Raji (cell line): ENCODE data around the gene GFI1B.

ENCODE experiments used
- POLR2A ChIP-seq: IDR thresholded peaks from 2 replicates; pipeline ENCODE4 v1.6.1; 2011; ENCODE audit warnings: low read depth, low read length, control low read depth; ENCODE audit not compliant: insufficient read depth

The GFI1B gene

DNA sequence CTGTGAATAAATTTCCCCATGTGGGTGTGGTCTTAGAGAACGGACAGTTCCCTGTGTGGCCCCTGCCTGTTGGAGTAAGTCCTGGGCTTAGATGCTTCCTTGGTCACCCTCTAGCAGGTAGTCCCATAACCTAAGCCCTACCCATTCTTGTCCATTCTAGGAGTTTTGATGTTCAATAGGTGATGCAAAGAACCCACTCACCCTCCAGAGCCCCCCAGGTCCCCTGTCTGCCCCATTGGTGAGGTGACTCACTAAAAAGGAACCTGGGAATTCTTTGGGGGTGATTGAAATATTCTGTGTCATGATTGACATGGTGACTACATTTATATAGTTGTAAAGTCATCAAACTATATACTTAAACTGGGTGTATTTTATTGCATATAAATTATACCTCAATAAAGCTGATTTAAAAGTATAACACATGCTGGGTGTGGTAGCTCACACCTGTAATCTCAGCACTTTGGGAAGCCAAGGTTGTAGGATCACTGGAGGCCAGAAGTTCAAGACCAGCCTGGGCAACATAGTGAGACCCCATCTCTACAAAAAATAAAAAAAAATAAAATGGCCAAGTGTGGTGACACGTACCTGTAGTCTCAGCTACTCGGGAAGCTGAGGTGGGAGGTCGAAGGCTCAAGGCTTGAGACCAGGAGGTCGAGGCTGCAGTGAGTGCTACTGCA is 31.6 kb downstream of the GFI1B start:
- no peak for TF ChIP-seq POLR2A

DNA sequence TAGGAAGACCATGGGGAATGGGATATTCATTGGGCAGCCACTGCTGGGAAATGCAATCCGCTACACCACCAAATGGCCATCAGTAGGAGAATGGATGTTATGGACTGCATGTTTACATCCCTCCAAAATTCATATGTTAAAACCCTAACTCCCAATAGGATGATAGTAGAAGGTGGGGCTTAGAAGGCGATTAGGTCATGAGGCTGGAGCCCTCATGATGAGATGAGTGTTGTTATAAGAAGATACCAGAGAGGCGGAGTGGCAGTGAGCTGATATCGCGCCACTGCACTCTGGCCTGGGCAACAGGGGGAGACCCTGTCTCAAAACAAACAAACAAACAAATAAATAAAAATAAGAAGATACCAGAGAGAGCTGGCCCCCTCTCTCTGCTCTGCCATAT is 36.2 kb downstream of the GFI1B start:
- TF ChIP-seq POLR2A: no peak

DNA sequence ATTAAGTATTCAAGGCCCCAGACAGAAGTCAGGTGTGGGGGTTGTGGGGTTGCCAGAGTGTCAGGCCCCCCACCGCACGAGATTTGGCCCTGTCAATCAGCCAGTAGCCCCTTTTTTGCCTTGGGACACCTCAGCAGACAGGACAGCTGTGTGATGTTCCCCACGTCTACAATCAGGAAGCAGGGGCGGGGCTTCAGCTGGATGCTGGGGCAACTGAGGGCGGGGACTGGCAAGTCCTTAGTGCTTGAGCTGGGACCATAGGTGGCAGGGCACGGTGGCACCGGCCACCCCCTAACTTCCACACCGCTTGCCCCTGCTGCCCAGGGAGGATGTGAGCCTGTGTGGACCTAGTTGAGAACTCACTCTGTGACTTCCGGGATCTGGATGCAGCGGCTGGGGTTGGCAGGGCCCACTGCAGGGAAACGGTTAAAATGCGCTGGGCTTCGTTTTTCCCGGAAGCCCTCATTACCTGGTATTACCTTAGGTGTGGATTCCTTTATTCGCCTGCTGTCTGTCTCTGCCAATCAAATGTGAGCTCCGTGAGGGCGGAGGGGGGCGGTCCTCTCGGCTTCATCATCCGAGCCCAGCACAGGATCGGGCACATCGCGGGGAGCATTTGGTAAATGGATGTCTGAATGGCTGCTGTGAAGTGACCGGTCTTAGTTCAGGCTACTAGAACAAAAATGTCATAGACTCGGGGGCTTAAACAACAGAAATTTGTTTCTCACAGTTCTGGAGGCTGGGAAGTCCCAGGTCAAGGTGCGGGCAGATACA is 44.8 kb downstream of the GFI1B start:
- TF ChIP-seq POLR2A: no peak

DNA sequence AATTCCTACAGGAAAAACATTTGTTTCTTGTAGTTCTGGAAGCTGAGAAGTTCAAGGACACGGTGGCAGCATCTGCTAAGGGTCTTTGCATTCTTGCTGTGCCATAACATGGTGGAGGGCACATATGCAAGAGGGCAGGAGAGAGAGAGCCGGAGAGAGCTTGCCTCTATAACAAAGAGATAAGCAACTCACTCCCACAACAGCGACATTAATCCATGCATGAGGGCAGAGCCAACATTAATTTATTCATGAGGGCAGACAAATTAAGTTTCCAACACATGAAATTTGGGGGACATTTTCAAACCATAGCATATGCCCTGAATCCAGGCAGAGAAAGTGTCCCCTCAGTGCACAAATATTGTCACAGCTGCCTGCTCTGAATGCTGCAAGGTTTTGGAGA is 47.9 kb downstream of the GFI1B start:
- no peak for TF ChIP-seq POLR2A

DNA sequence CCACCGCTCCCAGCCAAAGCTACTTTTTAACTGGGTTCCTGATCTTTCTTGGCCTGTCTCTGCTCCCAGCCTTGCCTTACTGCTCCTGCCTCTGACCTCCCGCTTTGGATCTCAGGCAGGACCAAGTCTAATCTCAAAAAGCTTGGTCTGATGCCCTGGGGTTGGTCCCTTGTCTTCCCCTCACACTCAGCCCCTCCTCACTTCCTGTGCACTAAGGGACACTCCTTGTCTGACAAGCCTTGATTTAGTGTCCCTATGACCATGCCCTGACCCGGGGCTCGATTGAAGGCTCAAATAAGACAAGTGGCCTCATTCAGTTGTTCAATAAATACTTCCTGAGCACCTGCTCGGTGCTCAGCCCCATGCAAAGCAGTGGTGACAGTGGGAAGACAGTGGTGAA is 48.6 kb downstream of the GFI1B start:
- peak; percentile 15; the same call in 1 of the 2 replicates for TF ChIP-seq POLR2A

DNA sequence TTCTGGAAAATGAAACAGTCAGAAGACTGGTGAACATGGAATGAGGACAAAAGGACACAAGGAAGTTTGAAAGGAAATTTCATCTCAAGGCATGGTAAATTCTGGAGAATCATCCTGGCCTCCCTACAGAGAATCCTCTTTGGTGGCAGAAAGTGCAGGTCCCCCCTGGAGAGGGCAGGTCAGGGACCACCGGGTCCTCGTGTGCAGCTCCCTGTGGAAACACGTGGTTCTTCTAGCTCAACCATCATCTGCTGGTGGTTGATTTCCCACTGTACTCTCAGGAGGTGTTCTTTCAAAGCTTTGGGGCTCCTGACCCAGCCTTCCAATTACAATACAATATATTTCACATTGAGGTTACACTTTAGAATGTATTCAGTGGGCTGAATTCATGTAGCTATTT is 49.7 kb downstream of the GFI1B start:
- no peak for TF ChIP-seq POLR2A

DNA sequence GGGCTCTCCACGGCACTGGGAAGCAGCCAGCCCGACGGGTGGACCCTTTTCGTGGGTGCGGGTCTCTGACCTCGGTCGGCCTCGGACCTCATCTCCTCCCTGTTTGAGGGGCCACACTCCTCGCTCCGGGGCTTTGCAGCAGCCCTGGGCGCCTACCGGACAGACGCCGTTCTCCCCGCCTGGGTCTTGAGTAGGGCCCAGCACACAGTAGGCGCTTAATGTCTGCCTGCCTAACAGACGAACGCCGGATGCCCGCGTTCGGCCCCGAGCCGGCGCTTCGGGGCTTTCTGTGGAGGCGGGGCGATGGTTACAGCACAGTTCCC is 51.5 kb downstream of the GFI1B start:
- no peak for TF ChIP-seq POLR2A

DNA sequence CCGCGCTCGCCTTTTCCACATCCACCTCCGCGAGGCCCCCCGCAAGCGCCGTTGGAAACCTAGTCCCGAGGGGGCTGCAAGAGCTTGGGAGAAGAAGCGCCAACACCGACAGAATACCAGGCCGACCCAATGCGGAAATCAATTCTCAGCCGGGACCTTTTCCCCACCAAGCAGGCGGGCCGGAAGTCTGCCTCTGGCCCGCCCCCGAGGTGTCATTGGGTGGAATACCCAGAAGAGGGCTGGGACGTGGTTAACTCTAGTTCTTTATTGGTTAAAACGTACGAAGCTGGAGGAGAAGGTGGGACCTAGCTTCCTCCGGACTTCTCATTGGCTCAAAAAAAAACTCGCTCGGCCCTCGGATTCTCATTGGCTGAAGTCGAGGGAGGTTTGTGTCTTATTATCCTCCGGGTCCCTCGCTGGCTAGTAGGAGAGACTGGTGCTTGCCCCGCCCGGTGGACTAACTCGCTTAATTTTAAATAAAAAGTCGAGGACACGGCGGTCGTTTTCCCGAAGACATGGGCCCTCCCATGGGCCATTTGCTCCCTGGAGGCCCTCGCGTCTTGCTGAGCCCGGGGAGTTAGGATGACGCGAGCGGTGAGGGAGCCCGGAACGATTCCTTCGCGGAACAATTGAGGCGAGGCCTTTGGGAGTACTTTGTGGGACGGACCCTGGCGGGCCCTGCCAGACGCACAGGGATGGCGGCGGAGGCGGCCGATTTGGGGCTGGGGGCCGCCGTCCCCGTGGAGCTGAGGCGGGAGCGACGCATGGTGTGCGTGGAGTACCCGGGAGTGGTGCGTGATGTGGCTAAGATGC is 52.0 kb downstream of the GFI1B start, which contains the start of gene GTF3C5:
Gene GTF3C5, plus strand, starts transcription at position 681 of the 813 bp plus-strand sequence. Its CDS starts 15 bp downstream, at position 696.
- TF ChIP-seq POLR2A: peak; percentile 89

DNA sequence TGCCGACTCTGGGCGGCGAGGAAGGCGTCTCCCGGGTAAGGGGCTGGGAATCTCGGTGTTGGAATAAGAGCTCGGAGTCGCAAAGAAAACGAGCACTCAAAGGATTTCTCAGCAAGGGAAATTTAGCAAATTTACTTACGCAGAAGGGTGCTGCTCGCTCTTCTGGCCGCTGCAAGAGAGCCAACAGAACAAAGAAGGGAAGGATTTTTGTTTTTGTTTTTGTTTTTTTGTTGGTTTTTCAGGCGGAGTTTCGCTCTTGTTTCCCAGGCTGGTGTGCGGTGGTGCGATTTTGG is 52.6 kb downstream of the GFI1B start:
- TF ChIP-seq POLR2A: no peak

DNA sequence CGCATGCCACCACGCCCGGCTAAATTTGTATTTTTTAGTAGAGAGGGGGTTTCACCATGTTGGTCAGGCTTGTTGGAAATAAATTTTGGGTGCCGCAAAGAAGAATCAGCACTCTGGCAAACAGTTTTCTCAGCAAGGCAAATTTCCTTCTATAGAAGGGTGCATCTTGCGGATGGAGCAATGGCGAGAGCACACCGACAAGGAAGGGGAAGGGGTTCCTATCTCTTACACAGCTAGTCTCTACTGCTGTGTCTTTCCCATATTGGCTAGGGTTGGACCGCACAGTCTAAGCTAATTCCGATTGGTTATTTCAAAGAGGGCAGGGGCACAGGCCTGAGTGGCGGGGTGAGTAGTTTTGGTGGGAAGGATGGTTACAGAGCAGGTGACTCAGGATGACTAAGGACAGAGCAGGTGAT is 53.0 kb downstream of the GFI1B start:
- TF ChIP-seq POLR2A: no peak

DNA sequence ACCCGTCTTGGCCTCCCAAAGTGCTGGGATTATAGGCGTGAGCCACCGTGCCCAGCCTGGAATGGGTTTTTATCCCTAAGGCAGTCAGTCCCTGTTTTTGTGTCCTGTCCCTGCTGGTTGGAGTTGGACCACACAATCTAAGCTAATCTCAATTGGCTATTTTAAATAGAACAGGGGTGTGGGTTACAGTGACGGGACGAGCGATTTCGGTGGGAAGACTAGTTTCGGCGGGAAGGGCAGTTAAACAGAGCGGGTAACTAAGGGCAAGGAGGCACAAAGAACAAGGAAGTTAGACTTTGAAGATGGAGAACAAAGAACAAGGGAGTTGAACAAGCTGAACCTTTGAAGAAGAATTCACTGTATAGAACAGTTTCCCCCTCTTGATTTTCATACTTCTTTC is 53.7 kb downstream of the GFI1B start:
- no peak for TF ChIP-seq POLR2A

DNA sequence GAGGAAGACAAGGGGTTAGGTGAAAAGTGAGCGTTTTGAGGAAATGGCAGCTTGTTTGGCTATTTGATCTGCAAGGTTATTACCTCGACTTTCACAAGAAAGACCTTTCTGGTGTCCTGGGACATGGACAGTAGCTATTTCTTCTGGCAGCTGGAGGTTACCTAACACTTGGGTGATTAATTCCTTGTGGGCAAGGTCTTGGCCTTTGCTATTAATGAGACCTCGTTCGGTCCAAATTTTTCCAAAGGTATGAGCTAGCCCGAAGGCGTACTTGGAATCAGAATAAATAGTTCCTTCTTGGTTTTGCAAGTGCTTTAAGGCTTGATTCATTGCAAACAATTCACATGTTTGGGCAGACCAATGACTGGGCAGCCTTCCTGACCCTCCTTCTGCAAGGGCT is 57.2 kb downstream of the GFI1B start:
- no peak for TF ChIP-seq POLR2A

DNA sequence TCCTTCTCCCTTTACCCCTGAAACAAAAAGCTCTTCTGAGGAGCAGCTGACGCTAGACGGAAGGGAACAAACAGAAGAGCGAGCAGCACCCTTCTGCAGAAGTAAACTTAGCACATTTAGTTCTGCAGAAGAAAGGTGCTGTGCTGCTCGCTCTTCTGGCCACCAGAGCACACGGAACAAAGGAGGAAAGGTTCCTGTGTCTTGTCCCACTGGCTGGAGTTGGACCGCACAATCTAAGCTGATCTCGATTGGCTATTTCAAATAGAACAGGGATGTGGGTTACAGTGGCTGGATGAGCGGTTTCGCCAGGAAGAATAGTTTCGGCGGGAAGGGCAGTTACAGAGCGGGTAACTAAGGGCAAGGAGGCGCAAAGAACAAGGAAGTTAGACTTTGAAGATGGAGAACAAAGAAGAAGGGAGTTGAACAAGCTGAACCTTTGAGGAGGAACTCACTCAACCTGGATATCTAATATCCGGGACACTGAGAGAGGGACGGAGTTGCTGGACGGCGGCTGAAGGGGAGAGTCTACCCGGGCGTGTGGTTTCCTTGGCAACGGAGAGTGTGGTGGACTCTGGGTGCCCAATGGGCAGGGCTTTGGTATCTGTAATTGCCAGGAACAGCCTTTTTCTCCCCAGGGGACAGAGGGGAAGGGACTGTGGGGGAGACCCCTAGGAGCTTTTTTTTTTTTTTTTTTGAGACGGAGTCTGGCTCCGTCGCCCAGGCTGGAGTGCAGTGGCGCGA is 59.5 kb downstream of the GFI1B start:
- no peak for TF ChIP-seq POLR2A
